GM23248 (cell line): Measurements from ENCODE around the gene TNFRSF18. TPM values are rescaled to one million over a fixed set of nuclear protein-coding genes. Genes with fewer than 3 reads are reported as not detected.

Experiments
- DNase-seq: peaks from one replicate; pipeline ENCODE4 v3.0.0-alpha.2; 2015
- H2AFZ ChIP-seq: fragments of 200-600 bp; sonication (generic); 2 replicates; pipeline ENCODE4 v1.6.1; 2016; ENCODE audit warnings: antibody characterized with exemption
- H3F3A ChIP-seq: fragments of 200-600 bp; sonication (generic); 2 replicates; pipeline ENCODE4 v1.6.1; 2016; ENCODE audit warnings: mild to moderate bottlenecking, antibody characterized with exemption, mixed run types; ENCODE audit not compliant: insufficient read depth
- H3K27ac ChIP-seq: fragments of 200-600 bp; sonication (generic); 2 replicates; pipeline ENCODE4 v1.5.1; 2016; ENCODE audit warnings: mild to moderate bottlenecking
- H3K27me3 ChIP-seq: fragments of 200-600 bp; sonication (generic); replicated peaks from 2 replicates; pipeline ENCODE4 v1.6.1; 2016; ENCODE audit warnings: mild to moderate bottlenecking; ENCODE audit not compliant: insufficient read depth
- H3K36me3 ChIP-seq: fragments of 200-600 bp; sonication (generic); 2 replicates; pipeline ENCODE4 v1.6.1; 2016; ENCODE audit warnings: low read depth, mild to moderate bottlenecking
- H3K4me1 ChIP-seq: fragments of 200-600 bp; sonication (generic); 2 replicates; pipeline ENCODE4 v1.6.1; 2016; ENCODE audit warnings: mild to moderate bottlenecking; ENCODE audit not compliant: insufficient read depth
- H3K4me2 ChIP-seq: fragments of 200-600 bp; sonication (generic); one replicate; pipeline ENCODE4 v1.6.1; 2016; ENCODE audit warnings: mild to moderate bottlenecking; ENCODE audit not compliant: unreplicated experiment
- H3K4me3 ChIP-seq: fragments of 200-600 bp; sonication (generic); 2 replicates; pipeline ENCODE4 v1.5.1; 2016; ENCODE audit warnings: mild to moderate bottlenecking
- H3K79me2 ChIP-seq: fragments of 200-600 bp; sonication (generic); 2 replicates; pipeline ENCODE4 v1.6.1; 2016; ENCODE audit warnings: mild to moderate bottlenecking; ENCODE audit not compliant: insufficient read depth
- H3K9ac ChIP-seq: fragments of 200-600 bp; sonication (generic); 2 replicates; pipeline ENCODE4 v1.6.1; 2016; ENCODE audit warnings: mild to moderate bottlenecking
- H3K9me2 ChIP-seq: fragments of 200-600 bp; sonication (generic); 2 replicates; pipeline ENCODE4 v1.6.1; 2016; ENCODE audit warnings: mixed run types, mild to moderate bottlenecking, moderate library complexity; ENCODE audit not compliant: insufficient read depth
- H3K9me3 ChIP-seq: fragments of 200-600 bp; sonication (generic); one replicate; pipeline ENCODE4 v1.6.1; 2017; ENCODE audit warnings: low read depth
- H4K20me1 ChIP-seq: fragments of 200-600 bp; sonication (generic); 2 replicates; pipeline ENCODE4 v1.6.0; 2016; ENCODE audit not compliant: insufficient read depth
- EZH2 ChIP-seq: fragments of 200-600 bp; sonication (generic); IDR thresholded peaks from 2 replicates; pipeline ENCODE4 v1.6.1; 2018; ENCODE audit warnings: antibody characterized with exemption, mild to moderate bottlenecking; ENCODE audit not compliant: insufficient read depth, poor library complexity, severe bottlenecking
- EZH2phosphoT487 ChIP-seq: fragments of 200-600 bp; sonication (generic); IDR thresholded peaks from 2 replicates; pipeline ENCODE4 v1.6.1; 2018; ENCODE audit warnings: antibody characterized with exemption, moderate library complexity, mild to moderate bottlenecking, low read depth; ENCODE audit not compliant: insufficient read depth
- WGBS, 2 experiments: methylation state at CpG; one replicate each; pipeline ENCODE4 v1.1.6; 2015 to 2017; ENCODE audit warnings: low lambda C conversion rate in 2 of 2, low coverage in 1 of 2; ENCODE audit errors: missing lambda C conversion rate in 2 of 2; 5-methylcytosine and 5-hydroxymethylcytosine counted together
- in situ Hi-C: fragments of 300-500 bp; cut with MboI; formaldehyde crosslinking; loops from 2 replicates; pipeline ENCODE4 v1.15.0; 2020
- polyA plus RNA-seq: library from polyadenylated mRNA; unstranded; fragments of >200 nt; fragmentation: Nextera tagmentation; extraction: Ambion mirVana; gene quantifications from 2 replicates; pipeline ENCODE4 v1.2.1, GENCODE V29; 2016
- total RNA-seq: library from RNA; depleted of rRNA; stranded (reverse); fragments of >200 nt; shearing (Covaris generic); gene quantifications from 2 replicates; pipeline ENCODE4 v1.2.3, GENCODE V29; 2014

TNFRSF18 gene
- total and polyA plus RNA-seq, 2 experiments from 2014 or later, result not detected

DNA sequence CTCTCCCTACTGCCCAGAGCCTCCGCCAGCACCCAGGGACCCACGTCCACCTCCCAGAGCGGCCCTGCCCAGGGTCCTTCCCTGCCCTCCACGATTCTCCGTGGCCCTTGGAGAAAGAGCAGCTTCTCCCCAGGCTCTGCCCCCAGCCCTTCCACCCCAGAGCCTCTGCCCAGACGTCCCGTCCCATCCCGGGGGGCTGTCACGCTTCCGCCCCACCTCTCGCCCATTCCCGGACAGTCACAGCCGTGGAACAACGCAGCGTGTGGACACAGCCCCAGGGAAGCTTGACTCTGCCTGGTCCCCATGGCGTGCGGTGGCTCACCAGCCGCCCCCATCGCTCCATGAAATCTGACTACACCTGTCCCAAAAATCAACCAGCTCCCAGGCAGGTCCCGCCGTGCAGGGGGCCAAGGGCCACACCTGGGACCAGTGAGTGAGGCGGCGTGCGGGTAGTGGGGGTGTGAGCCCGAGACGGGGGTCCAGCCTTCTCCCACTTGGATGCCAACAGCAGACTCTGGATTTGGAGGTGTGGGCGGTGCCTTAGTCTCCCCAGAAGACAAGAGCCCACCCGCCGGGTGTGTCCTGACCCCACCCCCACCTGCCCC is 45.2 kb downstream of the TNFRSF18 start:
- Histone ChIP-seq H3K4me1 (peaks cover 6% of the 10 kb centered on the region), H3K36me3 (no peaks in the 10 kb centered on the region), H3K9me2 (no peaks in the 10 kb centered on the region), H2AFZ (no peak overlapping the region), H3K4me2 (no peak overlapping the region), H3K9me3 (no peaks in the 10 kb centered on the region), H3F3A (no peaks in the 10 kb centered on the region), H3K4me3 (no peak overlapping the region), H3K27ac (no peak overlapping the region), H3K27me3 (peaks cover 16% of the 10 kb centered on the region; the same call in 1 of the 2 replicates), H3K79me2 (no peaks in the 10 kb centered on the region), H3K9ac (no peak overlapping the region), H4K20me1 (no peaks in the 10 kb centered on the region)
- DNase-seq, result no peak
- in situ Hi-C loops, result no loop called here
- no peak for TF ChIP-seq EZH2phosphoT487
- no peak for TF ChIP-seq EZH2
- 80 to 82% methylated on average over 25 to 29 of the region's 29 CpGs for WGBS, 2 experiments

GRCh38 chr1:1160281-1160930 is 46.0 kb downstream of the TNFRSF18 start:
- WGBS, 2 experiments, result 74 to 77% methylated on average over 19 to 21 of the region's 23 CpGs
- H3F3A ChIP-seq, result no peaks in the 10 kb centered on the region
- peaks cover 15% of the 10 kb centered on the region; the same call in 1 of the 2 replicates for H3K27me3 ChIP-seq
- H3K9ac ChIP-seq, result no peak overlapping the region
- peaks cover 6% of the 10 kb centered on the region for H3K4me1 ChIP-seq
- no peak overlapping the region for H3K27ac ChIP-seq
- no peak overlapping the region for H3K4me3 ChIP-seq
- no peak for TF ChIP-seq EZH2
- no peak for TF ChIP-seq EZH2phosphoT487
- no peak for DNase-seq
- H3K36me3 ChIP-seq, result no peaks in the 10 kb centered on the region
- in situ Hi-C loops, result no loop called here
- no peaks in the 10 kb centered on the region for H3K9me2 ChIP-seq
- H4K20me1 ChIP-seq, result no peaks in the 10 kb centered on the region
- no peaks in the 10 kb centered on the region for H3K79me2 ChIP-seq
- H3K9me3 ChIP-seq, result no peaks in the 10 kb centered on the region
- H2AFZ ChIP-seq, result no peak overlapping the region
- no peak overlapping the region for H3K4me2 ChIP-seq

DNA sequence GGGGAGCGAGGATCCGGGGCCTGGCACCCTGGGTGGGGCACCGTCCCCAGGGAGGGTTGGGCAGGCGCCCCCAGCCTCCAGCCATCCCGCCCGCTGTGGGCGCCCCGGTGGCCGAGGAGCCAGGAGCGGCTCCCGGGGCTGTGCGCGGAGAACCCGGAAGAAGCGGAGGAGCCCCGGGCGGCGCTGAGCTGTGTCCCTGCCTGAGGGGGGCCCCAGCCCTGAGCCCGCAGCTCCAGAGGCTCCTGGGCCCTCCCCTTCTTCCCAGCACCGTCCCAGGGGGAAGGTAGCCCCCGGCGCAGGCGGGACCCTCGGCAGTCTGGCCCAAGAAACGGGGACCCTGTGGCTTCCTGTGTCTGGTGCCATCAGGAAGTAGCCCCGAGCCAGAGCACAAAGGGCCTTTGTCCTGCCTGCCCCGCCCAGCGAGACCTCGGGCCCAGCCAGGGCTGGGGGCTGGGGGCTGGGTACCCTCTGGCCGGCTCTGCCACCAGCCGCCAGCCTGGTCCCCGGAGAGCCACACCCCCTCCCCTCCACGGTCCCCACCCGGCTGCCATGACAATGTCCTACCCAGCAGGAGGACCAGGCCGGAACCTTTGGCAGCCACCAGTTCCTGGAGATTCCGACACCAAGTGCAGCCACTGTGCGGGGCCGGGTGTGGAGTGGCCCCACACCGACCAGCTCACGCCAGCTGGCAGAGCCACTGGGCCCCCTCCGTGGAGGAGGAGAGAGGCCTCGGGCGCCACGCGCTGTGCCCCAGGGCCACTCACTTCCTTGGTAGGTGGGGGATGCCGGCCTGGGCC is 48.3 kb downstream of the TNFRSF18 start:
- 22% methylated on average over 24 to 39 of the region's 46 CpGs for WGBS, 2 experiments
- H3K27me3 ChIP-seq, result no peaks in the 10 kb centered on the region
- peak overlapping the region; percentile 71 for H3K4me3 ChIP-seq
- H2AFZ ChIP-seq, result peak overlapping the region; percentile 81
- no peaks in the 10 kb centered on the region for H3K36me3 ChIP-seq
- no peaks in the 10 kb centered on the region for H3K9me2 ChIP-seq
- peak; percentile 63 for DNase-seq
- in situ Hi-C loops, result no loop called here
- 0 out of 2 replicates have a peak, but pooled peaks cover 6% of the 10 kb centered on the region for H3F3A ChIP-seq
- H3K9me3 ChIP-seq, result no peaks in the 10 kb centered on the region
- no peak for TF ChIP-seq EZH2
- H3K9ac ChIP-seq, result peak overlapping the region; percentile 89
- H3K27ac ChIP-seq, result peak overlapping the region; percentile 31
- H3K79me2 ChIP-seq, result no peaks in the 10 kb centered on the region
- no peaks in the 10 kb centered on the region for H4K20me1 ChIP-seq
- peak overlapping the region; percentile 83 for H3K4me2 ChIP-seq
- peaks cover 6% of the 10 kb centered on the region for H3K4me1 ChIP-seq

- Histone ChIP-seq H3K9me3 (no peaks in the 10 kb centered on the region), H2AFZ (peak overlapping the region; percentile 81), H3F3A (peaks cover 12% of the 10 kb centered on the region), H3K27me3 (no peaks in the 10 kb centered on the region), H3K9me2 (no peaks in the 10 kb centered on the region), H3K9ac (peak overlapping the region; percentile 89), H4K20me1 (no peaks in the 10 kb centered on the region), H3K27ac (peak overlapping the region; percentile 31), H3K79me2 (no peaks in the 10 kb centered on the region), H3K4me1 (peaks cover 6% of the 10 kb centered on the region), H3K4me2 (peak overlapping the region; percentile 83), H3K36me3 (no peaks in the 10 kb centered on the region), H3K4me3 (peak overlapping the region; percentile 71)
- 0 to 2% methylated on average over 14 to 27 of the region's 29 CpGs for WGBS, 2 experiments
- TF ChIP-seq EZH2phosphoT487, result no peak
- TF ChIP-seq EZH2, result no peak
- peak; percentile 90 for DNase-seq
- in situ Hi-C loops, result no loop called here
Observed at GRCh38 chr1:1157426-1157913, 48.9 kb downstream of the TNFRSF18 start.
